ENCODE data around the gene ZNF362.

DNA sequence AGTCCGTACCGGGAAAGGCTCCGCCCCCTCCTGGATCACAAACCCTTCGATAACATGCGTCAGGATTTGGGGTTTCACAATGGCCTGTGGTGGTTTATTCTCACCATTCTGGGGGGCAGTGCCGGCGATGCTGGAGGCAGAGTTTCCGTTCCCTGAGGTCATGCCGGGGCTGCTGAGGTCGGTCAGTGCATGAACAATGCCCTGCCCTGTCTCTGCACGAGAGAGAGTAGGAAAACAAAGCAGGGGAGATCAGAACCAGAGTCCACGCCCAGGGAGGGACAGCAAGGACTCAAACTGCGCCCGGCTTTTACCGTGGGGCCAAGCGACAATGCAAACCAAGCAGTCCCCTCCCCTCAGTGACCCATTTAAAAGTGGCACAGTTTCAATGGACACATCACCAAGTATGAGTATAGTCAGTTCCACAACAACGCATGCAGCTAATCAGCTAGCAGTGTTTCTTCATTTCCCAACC, 77.8 kb downstream of the ZNF362 start:
- TF ChIP-seq, protein P1, sequence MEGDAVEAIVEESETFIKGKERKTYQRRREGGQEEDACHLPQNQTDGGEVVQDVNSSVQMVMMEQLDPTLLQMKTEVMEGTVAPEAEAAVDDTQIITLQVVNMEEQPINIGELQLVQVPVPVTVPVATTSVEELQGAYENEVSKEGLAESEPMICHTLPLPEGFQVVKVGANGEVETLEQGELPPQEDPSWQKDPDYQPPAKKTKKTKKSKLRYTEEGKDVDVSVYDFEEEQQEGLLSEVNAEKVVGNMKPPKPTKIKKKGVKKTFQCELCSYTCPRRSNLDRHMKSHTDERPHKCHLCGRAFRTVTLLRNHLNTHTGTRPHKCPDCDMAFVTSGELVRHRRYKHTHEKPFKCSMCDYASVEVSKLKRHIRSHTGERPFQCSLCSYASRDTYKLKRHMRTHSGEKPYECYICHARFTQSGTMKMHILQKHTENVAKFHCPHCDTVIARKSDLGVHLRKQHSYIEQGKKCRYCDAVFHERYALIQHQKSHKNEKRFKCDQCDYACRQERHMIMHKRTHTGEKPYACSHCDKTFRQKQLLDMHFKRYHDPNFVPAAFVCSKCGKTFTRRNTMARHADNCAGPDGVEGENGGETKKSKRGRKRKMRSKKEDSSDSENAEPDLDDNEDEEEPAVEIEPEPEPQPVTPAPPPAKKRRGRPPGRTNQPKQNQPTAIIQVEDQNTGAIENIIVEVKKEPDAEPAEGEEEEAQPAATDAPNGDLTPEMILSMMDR (conservative IDR thresholded peaks at IDR 0.05; ENCODE audit: low read depth, low read length) = no peak
- TF ChIP-seq EZH2 (IDR thresholded peaks at IDR 0.05; ENCODE audit: low read length, unreplicated experiment) (no peak), EZH2phosphoT487 (IDR thresholded peaks at IDR 0.05; ENCODE audit: borderline replicate concordance, low read length) (no peak)
